Naive B cell (primary cell): ENCODE measurements around the gene SNCG. TPM values are rescaled to one million over a fixed set of nuclear protein-coding genes. Genes with fewer than 3 reads are reported as not detected.
A peak's percentile ranks its signal among the peaks of the same experiment; 100 is the strongest.
"Not testable (repeated sequence)": the region's sequence is repeated elsewhere in the genome, so short reads cannot be mapped to it uniquely, and the experiment has no call there.

Source experiments
- ATAC-seq, 2 donors: fragments of 150-1000 bp; cut with Tn5 transposase; 2 replicates each; pipeline ENCODE4 v1.10.0; 2021; ENCODE audit warnings: low read depth in 2 of 2, mild to moderate bottlenecking in 2 of 2, moderate library complexity in 2 of 2
- DNase-seq: peaks from one replicate; pipeline ENCODE4 v3.0.0; 2022
- H3K27ac Mint-ChIP-seq, 6 donors: one replicate each; pipeline ENCODE4 v1.8.0; 2020 to 2022; ENCODE audit warnings: mild to moderate bottlenecking in 6 of 6, mixed read lengths in 6 of 6, moderate library complexity in 5 of 6, inconsistent platforms in 2 of 6
- H3K27me3 Mint-ChIP-seq, 3 donors: one replicate each; pipeline ENCODE4 v1.8.0; 2021 to 2022; ENCODE audit warnings: mixed read lengths in 3 of 3, mild to moderate bottlenecking in 1 of 3
- H3K36me3 Mint-ChIP-seq, 2 donors: one replicate each; pipeline ENCODE4 v1.8.0; 2020 to 2022; ENCODE audit warnings: mixed read lengths in 2 of 2, inconsistent platforms in 1 of 2, mild to moderate bottlenecking in 1 of 2
- H3K4me1 Mint-ChIP-seq, 3 donors: one replicate each; pipeline ENCODE4 v1.8.0; 2020 to 2022; ENCODE audit warnings: mixed read lengths in 3 of 3, inconsistent platforms in 1 of 3, mild to moderate bottlenecking in 1 of 3, moderate library complexity in 1 of 3
- H3K4me3 Mint-ChIP-seq, 8 donors: one replicate each; pipeline ENCODE4 v1.8.0; 2020 to 2022; ENCODE audit warnings: mild to moderate bottlenecking in 8 of 8, mixed read lengths in 8 of 8, moderate library complexity in 8 of 8, inconsistent platforms in 2 of 8
- H3K9me3 Mint-ChIP-seq, 7 donors: one replicate each; pipeline ENCODE4 v1.8.0; 2020 to 2022; ENCODE audit warnings: mixed read lengths in 7 of 7, mild to moderate bottlenecking in 5 of 7, inconsistent platforms in 2 of 7, moderate library complexity in 1 of 7
- polyA plus RNA-seq, 6 donors: library from polyadenylated mRNA; unstranded; fragments of 300-500 nt; fragmentation: Illumina TruSeq; gene quantifications; one replicate each; pipeline ENCODE4 v1.2.3, GENCODE V29; 2021; ENCODE audit warnings: low read depth in 6 of 6

Gene SNCG
- polyA plus RNA-seq, 6 donors from 2014 or later: not detected

DNA sequence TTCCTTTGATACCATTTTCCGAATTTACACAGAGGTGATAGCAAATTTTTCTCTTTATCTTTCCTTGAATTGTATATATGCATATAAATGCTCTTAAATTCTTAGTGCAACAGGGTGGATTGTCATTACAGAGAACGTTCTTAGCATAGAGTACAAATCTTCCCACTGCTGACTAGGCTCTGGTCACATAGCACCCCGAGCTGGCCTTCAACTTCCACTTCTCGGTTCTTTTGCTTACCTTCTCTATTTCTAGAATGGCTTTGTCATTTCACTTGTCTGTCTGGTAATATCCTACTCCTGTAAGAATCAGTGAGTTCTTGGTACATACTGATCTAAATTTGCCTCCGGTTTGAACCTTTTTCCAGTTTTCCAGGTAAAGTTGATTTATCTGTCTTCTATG, 23.3 kb downstream of the SNCG start:
- Mint-ChIP-seq H3K27ac (peak overlapping the region in 1 of 6 donors; percentile 15), H3K36me3 (no peaks in the 10 kb centered on the region), H3K27me3 (peaks cover 7 to 21% (median 11%) of the 10 kb centered on the region in 3 donors), H3K4me3 (no peak overlapping the region), H3K9me3 (peaks cover 0 to 3% (median 0%) of the 10 kb centered on the region in 7 donors), H3K4me1 (no peaks in the 10 kb centered on the region)
- DNase-seq (no peak), ATAC-seq (no peak)

- H3K9me3 Mint-ChIP-seq, H3K36me3 Mint-ChIP-seq, H3K27ac Mint-ChIP-seq, ATAC-seq, DNase-seq, H3K4me1 Mint-ChIP-seq, H3K4me3 Mint-ChIP-seq: not testable (repeated sequence)
- H3K27me3 Mint-ChIP-seq: peaks cover 14 to 40% (median 21%) of the 10 kb centered on the region in 3 donors
Observed at GRCh38 chr10:86984498-86984897, 26.1 kb downstream of the SNCG start.

GRCh38 chr10:86988520-86988919, 30.1 kb downstream of the SNCG start:
- DNase-seq (no peak), ATAC-seq (no peak)

DNA sequence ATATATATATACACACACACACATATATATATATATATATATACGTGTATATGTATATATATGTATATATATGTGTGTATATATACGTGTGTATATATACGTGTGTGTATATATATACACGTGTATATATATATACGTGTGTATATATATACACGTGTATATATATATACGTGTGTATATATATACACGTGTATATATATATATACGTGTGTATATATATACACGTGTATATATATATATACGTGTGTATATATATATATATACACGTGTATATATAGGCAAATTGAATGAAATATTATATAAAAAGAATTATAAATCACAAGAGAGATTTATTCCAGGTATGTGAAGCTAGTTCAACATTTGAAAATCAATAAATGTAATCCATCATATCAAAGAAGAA, 33.0 kb downstream of the SNCG start:
- not testable (repeated sequence) for DNase-seq, H3K27ac Mint-ChIP-seq, H3K4me3 Mint-ChIP-seq, H3K36me3 Mint-ChIP-seq, ATAC-seq, H3K9me3 Mint-ChIP-seq, H3K4me1 Mint-ChIP-seq
- peaks cover 23 to 41% (median 29%) of the 10 kb centered on the region in 3 donors for H3K27me3 Mint-ChIP-seq

More at GRCh38 chr10:86988520-86988919, 30.1 kb downstream of the SNCG start:
- H3K27me3 Mint-ChIP-seq: peaks cover 23 to 41% (median 29%) of the 10 kb centered on the region in 3 donors
- no peak overlapping the region for H3K27ac Mint-ChIP-seq
- H3K4me1 Mint-ChIP-seq: no peaks in the 10 kb centered on the region
- H3K36me3 Mint-ChIP-seq: no peaks in the 10 kb centered on the region
- H3K9me3 Mint-ChIP-seq: peaks cover 0 to 3% (median 0%) of the 10 kb centered on the region in 7 donors
- H3K4me3 Mint-ChIP-seq: no peak overlapping the region

- DNase-seq (no peak), ATAC-seq (no peak)
- H3K4me3 Mint-ChIP-seq: no peak overlapping the region
- H3K27ac Mint-ChIP-seq: no peak overlapping the region
- H3K4me1 Mint-ChIP-seq: no peaks in the 10 kb centered on the region
- H3K27me3 Mint-ChIP-seq: peaks cover 25 to 32% (median 27%) of the 10 kb centered on the region in 3 donors
- no peaks in the 10 kb centered on the region for H3K36me3 Mint-ChIP-seq
- no peaks in the 10 kb centered on the region for H3K9me3 Mint-ChIP-seq
Observed at GRCh38 chr10:86992456-86992855, 34.1 kb downstream of the SNCG start.

GRCh38 chr10:86992929-86993328, 34.5 kb downstream of the SNCG start:
- Mint-ChIP-seq H3K4me3 (no peak overlapping the region), H3K36me3 (no peaks in the 10 kb centered on the region), H3K27me3 (peaks cover 22 to 28% (median 25%) of the 10 kb centered on the region in 3 donors), H3K4me1 (no peaks in the 10 kb centered on the region), H3K27ac (no peak overlapping the region), H3K9me3 (no peaks in the 10 kb centered on the region)
- ATAC-seq (no peak), DNase-seq (no peak)

- ATAC-seq, DNase-seq: not testable (repeated sequence)
Observed at GRCh38 chr10:86999802-87000403, 41.5 kb downstream of the SNCG start.

GRCh38 chr10:87000491-87000890, 42.1 kb downstream of the SNCG start:
- no peak for ATAC-seq
- Mint-ChIP-seq H3K4me3 (no peak overlapping the region), H3K27me3 (peaks cover 0 to 4% (median 0%) of the 10 kb centered on the region in 3 donors), H3K4me1 (no peaks in the 10 kb centered on the region), H3K9me3 (no peaks in the 10 kb centered on the region), H3K27ac (no peak overlapping the region), H3K36me3 (no peaks in the 10 kb centered on the region)
- no peak for DNase-seq

More at GRCh38 chr10:86999802-87000403, 41.5 kb downstream of the SNCG start:
- not testable (repeated sequence) for H3K27ac Mint-ChIP-seq, H3K4me3 Mint-ChIP-seq, H3K36me3 Mint-ChIP-seq, H3K9me3 Mint-ChIP-seq, H3K4me1 Mint-ChIP-seq, H3K27me3 Mint-ChIP-seq

DNA sequence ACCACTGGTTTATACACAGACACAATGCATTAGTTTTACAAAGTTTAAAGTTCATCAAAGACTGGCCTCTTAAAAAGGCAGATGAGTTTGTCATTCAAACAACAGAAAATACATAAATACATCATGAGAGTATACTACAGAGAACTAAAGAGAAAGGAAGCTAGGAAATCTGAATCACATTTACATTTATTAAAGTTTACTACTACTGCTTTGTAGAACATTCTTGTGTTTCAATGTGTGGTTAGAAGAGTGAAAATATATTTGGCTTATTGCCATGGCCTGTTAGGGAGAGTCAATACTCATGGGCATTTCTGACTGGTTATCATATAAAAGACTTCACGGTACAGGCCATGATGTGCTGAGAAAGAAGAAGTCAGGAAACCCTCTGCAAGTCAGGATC, 48.7 kb downstream of the SNCG start:
- ATAC-seq, H3K27ac Mint-ChIP-seq, H3K9me3 Mint-ChIP-seq, H3K36me3 Mint-ChIP-seq, H3K4me1 Mint-ChIP-seq, DNase-seq, H3K4me3 Mint-ChIP-seq, H3K27me3 Mint-ChIP-seq: not testable (repeated sequence)

DNA sequence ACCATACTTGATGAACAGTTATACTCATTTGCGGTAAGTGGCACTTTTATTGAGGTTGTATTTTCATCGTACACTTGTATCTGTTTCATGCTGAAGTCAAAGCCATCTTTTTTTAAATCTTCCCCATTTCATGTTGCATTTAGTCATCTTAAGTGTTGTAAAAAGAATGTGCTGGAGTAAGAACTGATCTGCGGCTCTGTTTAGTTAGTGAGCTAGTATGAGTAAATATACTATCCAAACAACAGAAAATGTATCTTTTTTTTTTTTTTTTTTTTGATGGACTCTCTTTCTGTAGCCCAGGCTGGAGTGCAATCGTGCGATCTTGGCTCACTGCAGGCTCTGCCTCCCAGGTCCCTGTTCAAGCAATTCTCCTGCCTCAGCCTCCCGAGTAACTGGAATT, 49.3 kb downstream of the SNCG start:
- not testable (repeated sequence) for H3K4me3 Mint-ChIP-seq, H3K27ac Mint-ChIP-seq, DNase-seq, ATAC-seq, H3K27me3 Mint-ChIP-seq, H3K4me1 Mint-ChIP-seq, H3K36me3 Mint-ChIP-seq, H3K9me3 Mint-ChIP-seq

DNA sequence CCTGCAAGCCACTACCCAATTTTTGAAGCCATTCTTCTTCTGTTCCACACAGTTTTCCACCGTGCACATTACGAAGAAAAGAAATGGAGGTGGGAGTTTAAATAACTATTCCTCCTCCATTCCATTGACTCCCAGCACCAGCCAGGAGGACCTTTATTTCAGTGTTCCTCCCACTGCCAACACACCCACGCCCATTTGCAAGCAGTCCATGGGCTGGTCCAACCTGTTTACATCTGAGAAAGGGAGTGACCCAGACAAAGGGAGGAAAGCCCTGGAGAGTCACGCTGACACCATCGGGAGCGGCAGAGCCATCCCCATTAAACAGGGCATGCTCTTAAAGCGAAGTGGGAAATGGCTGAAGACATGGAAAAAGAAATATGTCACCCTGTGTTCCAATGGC, 49.9 kb downstream of the SNCG start:
- H3K27me3 Mint-ChIP-seq, H3K27ac Mint-ChIP-seq, ATAC-seq, H3K36me3 Mint-ChIP-seq, H3K9me3 Mint-ChIP-seq, H3K4me3 Mint-ChIP-seq, DNase-seq, H3K4me1 Mint-ChIP-seq: not testable (repeated sequence)

- H3K9me3 Mint-ChIP-seq, ATAC-seq, H3K27ac Mint-ChIP-seq, H3K4me3 Mint-ChIP-seq, H3K4me1 Mint-ChIP-seq, H3K36me3 Mint-ChIP-seq, H3K27me3 Mint-ChIP-seq, DNase-seq: not testable (repeated sequence)
Observed at GRCh38 chr10:87009134-87009696, 50.8 kb downstream of the SNCG start.
